Activated CD4-positive, alpha-beta T cell treated with anti-CD3 and anti-CD28 coated beads, Interleukin-2, amount 50 U/mL, for 1 hour (primary cell): ENCODE results near the gene DNAJB8.

ENCODE experiments used
- DNase-seq: peaks from one replicate; pipeline ENCODE4 v3.0.0-alpha.2; 2020

Gene DNAJB8

DNA sequence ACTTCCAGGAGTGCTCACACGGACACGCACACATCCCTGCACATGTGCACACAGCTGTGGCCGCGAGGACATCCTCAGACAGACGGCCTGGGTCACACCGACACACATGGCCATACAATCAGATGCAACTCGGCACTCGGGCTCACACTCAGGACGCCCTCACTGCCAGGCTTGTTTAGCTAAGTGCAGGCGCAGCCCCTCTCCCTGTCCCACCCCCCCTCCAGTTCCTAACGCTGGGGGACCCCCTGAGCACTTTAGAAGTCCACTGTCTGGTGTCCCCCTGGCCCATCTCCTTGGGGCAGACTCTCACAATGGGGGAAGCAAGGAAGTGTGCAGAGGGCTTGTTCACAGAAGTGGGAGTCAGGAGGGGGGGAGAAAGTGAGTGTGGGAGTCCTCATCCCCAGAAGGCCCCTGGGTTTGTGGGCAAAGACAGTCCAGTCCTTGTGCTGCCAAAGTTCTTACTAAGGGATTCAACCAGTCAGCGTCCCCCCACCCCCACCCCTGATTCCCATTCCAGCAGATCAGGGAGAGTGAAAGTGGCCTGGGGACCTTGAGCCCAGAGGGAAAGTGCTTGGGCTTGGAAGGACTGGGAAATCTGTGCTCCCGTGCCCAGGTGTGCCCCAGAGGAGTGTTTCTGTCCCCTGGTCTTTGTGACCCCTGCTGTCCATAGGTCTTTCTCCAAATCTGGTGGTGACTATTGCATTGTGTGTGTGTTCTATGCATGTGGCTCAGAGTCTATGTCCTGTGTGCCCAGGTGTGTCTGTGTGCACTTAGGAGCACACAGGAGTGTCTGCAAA, 27.1 kb upstream of the DNAJB8 start:
- no peak for DNase-seq

GRCh38 chr3:128492671-128493569, 26.2 kb upstream of the DNAJB8 start, which contains the start of gene GATA2:
Gene GATA2 (minus strand): TSS chr3:128493201. CDS start chr3:128487031, 6,170 bp downstream.
- DNase-seq = no peak

- DNase-seq = no peak
These were observed 25.4 kb upstream of the DNAJB8 start for GRCh38 chr3:128491941-128492670.

DNA sequence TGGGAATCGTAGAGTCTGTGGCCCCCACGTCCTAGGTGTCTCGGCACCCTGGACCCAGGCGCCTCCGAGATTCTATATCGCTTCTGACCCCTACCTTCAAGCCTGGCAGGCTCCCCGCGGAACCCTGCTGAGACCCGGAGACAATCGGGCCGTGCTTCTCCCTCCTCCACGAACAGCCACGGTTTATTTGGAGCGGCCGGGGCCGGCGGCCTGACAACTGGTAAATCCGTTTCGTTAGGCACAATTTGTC, 24.9 kb upstream of the DNAJB8 start:
- no peak for DNase-seq

DNA sequence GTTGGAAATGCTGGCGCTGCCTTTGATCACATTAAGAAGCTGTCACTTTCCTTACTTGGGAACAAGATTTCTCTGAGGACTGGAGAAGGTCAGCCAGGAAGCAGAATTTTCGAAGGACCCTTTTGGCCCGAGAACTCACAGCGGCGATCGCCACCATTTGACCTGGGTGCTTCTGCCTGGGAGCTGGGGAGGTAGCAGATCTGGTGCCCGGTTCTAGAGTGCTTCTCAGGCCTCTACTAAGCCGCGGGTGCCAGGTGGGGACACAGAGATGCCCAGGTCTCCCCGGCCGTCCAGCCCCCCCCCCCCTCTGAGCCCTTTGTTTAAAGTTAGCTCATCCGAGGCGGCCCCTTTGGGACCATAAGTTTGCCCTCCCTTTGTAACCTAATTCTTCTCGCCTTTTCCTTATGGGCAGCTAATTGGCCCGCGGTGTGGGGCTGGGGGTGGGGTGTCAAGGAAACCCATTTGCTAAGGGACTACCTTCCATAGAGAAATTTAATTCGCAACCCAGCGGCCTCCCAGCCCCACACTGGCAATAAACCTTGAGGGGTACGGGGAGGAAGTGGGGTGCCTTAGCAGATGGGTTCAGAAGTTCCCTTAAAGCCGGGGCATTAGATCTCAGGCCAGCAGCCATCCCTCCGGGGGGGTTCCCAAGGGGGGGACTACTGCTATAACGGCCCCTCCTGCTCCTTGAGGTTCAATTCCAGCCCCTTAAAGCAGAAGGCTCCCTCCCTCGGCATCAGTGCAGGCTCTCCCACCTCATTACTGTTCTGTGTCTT, 24.4 kb upstream of the DNAJB8 start:
- DNase-seq = no peak

DNA sequence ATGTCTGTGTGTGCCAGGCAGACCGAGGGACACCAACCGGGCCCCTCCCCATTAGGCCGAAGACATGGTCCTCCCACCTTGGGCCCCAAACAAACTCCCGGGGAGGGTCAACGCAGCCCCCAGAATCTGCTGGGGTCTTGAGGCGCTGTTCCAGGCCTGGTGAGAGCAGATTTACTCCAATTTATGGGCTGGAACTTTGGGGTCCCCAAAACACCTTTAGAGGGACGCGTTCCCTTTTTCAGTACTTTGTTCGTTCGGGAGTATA, 23.9 kb upstream of the DNAJB8 start:
- no peak for DNase-seq

- DNase-seq = no peak
These were observed 23.4 kb upstream of the DNAJB8 start for GRCh38 chr3:128489927-128490649.

DNA sequence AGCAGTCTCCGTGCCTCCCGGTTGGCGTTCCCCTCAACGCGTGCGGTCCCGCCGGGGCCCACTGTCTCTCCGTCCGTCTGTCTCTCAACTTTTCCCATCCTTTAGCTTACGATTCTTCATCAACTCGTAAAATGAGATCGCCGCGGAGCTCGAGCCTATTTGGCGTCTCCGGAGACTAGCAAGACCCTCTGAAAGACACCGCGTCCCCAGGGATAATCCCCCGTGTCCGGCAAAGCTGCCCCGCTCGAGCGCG, 22.9 kb upstream of the DNAJB8 start:
- no peak for DNase-seq

DNA sequence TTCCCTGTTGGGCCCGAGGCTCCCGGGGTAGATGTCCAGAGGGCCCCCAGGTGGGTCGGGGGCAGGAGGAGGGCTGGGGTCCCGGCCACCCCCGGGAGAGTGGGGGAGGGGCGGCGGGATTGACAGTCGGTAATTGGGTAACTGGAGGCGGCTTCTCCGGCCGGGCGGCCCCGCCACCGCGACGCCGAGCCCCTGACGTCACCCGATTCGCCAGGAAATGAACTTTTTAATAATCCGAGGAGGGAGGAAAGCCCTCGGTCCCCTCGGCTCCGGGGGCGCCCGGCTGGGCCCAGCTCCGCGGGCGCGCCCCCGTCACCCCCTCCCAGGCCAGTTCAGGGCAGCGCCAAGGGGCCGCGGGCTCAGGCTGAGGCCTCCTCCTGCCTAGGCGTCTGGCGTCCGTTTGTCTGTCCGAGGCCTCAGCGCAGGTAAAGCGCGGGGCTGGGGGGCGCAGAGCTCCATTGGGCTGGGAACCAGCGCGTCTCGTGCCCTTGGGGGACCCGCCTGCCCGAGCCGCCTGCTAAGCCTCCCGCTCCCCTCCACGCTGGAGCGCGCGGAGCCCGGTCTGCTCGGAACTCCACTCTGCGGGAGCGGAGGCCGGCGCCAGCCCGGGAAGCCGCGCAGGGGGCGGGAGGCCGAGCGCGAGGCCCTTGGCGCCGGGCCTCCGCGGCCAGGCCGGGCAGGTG, 22.4 kb upstream of the DNAJB8 start:
- no peak for DNase-seq

DNA sequence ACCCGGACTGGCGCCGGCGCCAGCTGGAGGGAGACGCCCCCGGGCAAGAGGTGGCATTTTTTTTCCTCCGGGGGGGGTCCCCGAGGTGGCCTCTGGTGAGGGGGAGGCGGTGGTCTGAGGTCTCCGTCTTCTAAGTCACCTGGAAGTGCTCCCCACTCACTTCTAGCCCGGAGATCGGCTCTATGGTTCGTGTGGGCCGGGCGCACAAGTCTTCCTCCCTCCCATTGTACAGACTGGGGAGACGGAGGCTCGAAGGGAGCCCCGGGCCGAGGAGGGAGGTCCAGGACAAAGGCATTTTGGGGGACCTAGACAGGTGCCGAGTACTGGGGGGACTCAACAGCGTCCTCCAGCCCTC, 21.9 kb upstream of the DNAJB8 start:
- DNase-seq = no peak

- no peak for DNase-seq
These were observed 21.3 kb upstream of the DNAJB8 start for GRCh38 chr3:128487813-128488635.

- no peak for DNase-seq
These were observed 20.8 kb upstream of the DNAJB8 start for GRCh38 chr3:128487538-128487812.

DNA sequence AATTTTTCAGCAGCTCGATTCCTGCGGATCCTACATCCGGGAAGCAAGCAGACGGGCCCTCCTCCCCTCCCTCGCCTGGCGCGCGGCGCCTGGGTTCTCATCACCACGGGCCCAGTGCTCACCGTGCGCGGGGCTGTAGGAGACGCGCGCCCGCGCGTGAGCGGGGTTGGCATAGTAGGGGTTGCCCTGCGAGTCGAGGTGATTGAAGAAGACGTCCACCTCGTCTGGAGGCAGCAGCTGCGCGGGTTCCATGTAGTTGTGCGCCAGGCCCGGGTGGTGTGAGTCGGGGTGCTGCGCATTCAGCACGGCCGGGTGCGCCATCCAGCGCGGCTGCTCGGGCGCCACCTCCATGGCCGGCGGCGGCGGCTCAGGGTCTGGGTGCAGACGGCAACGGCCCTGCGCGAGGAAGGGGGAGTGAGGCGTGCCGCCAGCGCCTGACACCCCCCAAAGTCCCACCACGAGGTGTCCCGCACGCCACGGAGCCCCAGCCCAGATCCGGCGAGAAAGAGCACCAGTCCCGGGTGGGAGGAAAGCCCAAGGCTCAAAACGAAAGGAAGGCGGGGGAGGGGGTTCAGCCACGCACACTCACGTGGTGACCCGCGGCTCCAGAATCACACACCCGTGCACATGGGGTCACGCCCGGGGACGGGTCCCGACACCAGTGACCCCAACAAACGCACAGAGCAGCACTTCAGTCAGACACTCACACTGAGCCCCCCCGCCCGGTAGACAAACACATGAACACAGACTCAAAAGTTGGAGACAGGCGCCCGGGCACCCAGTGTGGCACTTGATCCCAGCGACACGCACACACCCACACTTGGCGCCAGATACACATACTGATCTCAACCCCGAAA, 20.2 kb upstream of the DNAJB8 start:
- no peak for DNase-seq

- DNase-seq = no peak
These were observed 19.5 kb upstream of the DNAJB8 start for GRCh38 chr3:128486205-128486628.

DNA sequence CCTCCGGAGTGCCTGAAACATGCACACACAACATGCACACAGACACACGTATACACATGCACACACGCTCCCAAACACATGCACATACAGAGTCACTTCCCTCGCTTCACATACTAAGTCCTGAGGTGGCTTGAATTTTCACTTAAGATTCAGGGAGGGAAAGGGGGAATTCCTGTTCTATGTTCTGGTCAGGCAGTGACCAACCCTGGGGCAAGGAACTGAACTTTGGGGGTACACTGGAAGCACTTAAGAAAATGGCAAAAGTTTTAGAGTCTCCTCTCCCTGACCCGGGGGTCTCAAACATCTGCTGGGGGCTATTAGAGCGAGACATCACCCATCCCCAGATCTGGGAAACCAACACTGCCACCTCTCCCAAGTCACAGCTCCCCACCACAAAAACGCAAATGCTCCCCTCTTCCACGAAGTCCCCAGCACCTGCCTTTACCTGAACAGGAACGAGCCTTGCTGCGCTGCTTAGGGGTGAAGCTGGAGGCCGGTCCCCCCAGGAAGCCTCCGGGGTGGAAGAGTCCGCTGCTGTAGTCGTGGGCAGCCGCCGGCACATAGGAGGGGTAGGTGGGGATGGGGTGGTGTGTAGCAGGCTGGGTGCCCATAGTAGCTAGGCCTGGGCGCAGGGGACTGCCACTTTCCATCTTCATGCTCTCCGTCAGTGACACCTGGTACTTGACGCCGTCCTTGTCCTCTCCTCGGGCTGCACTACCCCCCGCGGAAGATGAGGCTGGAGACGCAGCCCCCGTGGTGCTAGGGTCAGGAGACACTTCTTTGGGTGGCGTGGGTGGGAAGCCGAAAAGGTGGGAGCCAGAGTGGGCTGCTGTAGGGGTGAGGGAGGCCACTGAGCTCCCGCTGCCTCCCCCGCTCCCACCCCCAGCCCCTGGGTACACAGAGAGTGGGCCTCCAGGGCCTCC, 18.9 kb upstream of the DNAJB8 start:
- no peak for DNase-seq

- DNase-seq = no peak
These were observed 18.0 kb upstream of the DNAJB8 start for GRCh38 chr3:128484404-128485281.

- DNase-seq = no peak
These were observed 17.1 kb upstream of the DNAJB8 start for GRCh38 chr3:128483657-128484403.
